GM04504 (cell line): ENCODE measurements around the gene MRGPRX1.
"Not testable (repeated sequence)": the region's sequence is repeated elsewhere in the genome, so short reads cannot be mapped to it uniquely, and the experiment has no call there.

Source experiments
- DNase-seq: peaks from one replicate; pipeline ENCODE4 v3.0.0-alpha.2; 2012; ENCODE audit warnings: low read depth

MRGPRX1 gene

GRCh38 chr11:18939314-18939713 is at the start of gene MRGPRX1:
Gene MRGPRX1 (minus strand): TSS chr11:18939414. CDS start chr11:18934784, 4,630 bp downstream.
- DNase-seq, result no peak

GRCh38 chr11:18987454-18988231 is 48.4 kb upstream of the MRGPRX1 start:
- DNase-seq, result no peak

- DNase-seq, result no peak
Observed at GRCh38 chr11:18986744-18987143, 47.5 kb upstream of the MRGPRX1 start.

DNA sequence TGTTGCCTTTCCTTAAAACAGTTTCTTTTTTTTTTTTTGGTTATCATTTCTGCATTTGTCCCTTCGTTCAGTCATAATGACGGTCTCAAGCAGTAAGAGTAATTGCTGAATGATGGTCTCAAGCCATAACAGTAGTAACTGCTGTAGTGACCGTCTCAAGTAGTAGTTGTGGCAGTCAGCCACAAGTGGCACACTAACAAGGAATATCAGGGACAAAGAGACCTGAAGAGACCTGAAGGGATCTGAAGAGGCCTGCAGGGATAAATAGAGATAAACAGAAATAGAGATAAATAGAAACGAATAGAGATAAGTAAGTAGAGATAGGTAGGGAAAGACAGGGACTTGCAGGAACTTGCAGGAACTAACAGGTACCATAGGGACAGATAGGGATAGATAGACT is 42.7 kb upstream of the MRGPRX1 start:
- DNase-seq, result no peak

DNA sequence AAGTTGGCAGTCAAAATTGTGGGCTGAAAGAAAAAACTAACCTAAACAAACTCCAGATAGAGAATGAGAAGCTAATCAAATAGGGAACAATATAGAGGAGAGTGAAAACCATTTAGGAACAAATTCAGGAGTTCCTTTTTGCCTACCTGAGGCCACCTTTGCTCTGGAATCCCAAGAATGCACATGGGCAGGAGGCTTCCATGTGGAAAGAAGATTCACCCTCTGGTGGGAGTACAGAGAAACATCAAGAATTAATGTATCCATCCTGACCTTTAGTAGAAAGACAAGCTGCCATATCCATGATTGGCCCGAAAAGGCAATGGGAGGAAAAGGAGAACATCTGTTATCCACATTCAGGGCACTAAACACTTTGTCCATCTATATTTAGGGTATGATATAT is 35.0 kb upstream of the MRGPRX1 start:
- no peak for DNase-seq

- no peak for DNase-seq
Observed at GRCh38 chr11:18972336-18972735, 33.1 kb upstream of the MRGPRX1 start.

DNA sequence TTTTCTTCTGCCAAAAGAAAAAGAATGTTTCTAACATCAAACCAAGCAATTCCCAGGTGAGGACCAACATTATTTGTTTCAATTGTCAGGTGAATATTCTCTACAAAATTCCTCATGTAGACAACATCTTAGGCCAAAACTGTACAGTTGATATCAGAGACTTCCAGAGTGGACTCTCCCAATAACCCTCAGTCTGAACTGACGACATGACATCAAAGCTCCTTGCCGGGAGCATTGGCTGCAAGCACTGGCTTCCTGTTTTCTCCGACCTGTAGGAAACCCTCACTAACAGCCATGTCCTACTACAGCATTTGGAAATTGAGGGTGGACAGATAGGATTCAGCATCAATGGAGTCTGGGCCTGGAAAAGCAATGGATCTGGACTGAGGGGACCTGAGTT is 30.5 kb upstream of the MRGPRX1 start:
- no peak for DNase-seq

DNA sequence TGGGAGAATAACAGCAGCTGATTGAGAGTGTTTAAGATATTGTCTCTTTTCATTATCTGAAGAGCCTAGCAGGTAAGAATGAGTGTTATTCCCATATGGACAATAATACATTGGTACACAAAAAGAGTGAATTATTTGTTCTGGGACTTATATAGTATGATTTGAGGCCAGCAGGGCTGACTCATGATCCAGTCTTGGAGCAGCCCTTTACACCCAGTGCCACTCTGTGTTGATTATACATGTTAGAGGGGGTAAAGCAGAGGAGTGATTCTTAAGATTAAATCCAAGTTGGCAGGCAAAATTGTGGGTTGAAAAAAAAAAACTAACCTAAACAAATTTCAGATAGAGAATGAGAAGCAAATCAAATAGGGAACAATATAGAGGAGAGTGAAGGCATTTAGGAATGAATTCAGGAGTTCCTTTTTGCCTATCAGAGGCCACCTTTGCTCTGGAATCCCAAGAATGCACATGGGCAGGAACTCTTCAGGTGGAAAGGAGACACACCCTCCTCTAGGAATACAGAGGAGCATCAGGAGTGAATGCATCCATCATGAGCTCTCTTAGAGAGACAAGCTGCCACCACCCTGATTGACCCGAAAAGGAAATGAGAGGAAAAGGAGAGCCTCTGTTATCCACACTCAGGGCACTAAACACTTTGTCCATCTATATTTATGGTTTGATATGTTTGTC is 19.2 kb upstream of the MRGPRX1 start:
- DNase-seq, result no peak

- no peak for DNase-seq
Observed at GRCh38 chr11:18956630-18957029, 17.4 kb upstream of the MRGPRX1 start.

DNA sequence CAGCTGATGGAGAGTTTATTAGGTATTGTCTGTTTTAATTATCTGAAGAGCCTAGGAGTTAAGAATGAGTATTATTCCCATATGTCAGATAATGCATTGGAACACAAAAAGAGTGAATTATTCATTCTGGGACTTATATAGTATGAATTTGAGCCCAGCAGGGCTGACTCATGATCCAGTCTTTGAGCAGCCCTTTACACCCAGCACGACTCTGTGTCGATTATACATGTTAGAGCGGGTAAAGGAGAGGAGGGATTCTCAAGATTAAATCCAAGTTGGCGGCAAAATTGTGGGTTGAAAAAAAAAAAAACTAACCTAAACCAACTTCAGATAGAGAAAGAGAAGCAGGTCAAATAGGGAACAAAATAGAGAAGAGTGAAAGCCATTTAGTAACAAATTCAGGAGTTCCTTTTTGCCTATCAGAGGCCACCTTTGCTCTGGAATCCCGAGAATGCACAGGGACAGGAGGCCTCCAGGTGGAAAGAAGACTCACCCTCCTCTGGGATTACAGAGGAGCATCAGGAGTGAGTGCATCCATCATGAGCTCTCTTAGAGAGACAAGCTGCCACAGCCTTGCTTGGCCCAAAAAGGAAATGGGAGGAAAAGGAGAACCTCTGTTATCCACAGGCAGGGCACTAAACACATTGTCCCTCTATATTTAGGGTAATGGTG is 3.1 kb downstream of the MRGPRX1 start:
- DNase-seq, result no peak

DNA sequence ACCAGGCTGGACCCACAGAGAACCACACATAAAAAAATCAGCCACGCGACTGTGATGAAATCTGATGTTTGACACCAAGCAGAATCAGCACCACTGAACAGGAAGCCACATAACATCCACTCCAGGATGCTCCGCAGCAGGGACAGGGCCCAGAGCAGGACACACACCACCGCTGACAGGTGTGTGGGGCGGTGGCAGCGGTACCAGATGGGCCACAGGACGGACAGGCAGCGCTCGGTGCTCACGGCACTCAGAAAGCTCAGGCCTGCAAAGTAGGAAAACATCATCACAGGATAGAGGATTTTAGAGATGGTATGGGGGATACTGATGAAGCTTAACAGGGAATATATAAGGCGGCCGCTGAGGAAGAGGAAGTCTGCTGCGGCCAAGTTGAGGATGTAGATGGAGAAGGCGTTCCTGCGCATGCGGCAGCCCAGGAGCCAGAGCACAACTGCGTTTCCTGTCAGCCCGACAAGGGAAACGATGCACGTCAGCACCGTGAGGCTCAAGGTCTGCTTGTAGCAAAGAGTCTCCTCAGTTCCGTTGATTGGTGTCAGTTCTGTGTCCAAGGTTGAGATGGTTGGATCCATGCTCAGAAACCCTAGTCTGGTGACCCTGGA is 4.9 kb downstream of the MRGPRX1 start:
- DNase-seq, result no peak

DNA sequence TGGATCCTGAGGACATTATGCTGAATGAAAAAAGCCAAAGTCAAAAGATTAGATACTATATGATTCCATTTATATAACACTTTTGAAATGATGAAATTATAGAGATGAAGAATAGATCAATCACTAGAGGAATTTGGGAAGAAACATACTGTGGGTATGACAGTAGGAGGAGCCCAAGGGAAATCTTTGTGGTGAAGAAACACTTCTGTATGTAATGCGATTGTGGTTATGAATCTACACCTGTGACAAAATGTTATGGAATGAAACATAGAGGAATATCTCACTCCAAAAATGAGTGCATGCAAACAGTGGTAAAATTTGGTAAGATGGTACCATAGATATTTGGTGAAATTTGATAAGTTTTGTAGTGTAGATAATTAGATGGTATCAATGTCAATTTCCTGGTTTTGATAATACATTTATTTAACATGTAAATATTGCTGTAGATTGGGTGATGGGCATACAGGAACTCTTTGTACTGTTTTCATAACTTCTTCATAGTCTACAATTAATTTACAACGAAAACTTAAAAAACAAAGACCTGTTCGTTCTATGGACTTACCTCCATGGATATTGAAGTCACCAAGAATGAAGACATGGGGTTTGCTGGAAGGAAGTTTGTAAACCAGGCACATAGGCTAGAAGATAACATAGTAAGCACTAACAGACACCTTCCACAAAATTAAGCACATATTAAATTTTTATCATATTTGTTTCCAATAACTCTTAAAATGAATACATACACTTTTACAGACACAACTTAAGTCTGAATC is 11.5 kb downstream of the MRGPRX1 start:
- no peak for DNase-seq

DNA sequence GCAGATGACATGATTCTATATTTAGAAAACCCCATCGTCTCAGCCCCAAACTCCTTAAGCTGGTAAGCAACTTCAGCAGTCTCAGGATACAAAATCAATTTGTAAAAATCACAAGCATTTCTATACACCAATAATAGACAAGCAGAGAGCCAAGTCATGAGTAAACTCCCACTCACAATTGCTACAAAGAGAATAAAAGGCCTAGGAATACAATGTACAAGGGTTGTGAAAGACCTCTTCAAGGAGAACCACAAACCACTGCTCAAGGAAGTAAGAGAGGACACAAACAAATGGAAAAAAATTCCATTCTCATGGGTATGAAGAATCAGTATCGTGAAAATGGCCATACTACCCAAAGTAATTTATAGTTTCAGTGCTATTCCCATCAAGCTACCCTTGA is 13.8 kb downstream of the MRGPRX1 start:
- not testable (repeated sequence) for DNase-seq

DNA sequence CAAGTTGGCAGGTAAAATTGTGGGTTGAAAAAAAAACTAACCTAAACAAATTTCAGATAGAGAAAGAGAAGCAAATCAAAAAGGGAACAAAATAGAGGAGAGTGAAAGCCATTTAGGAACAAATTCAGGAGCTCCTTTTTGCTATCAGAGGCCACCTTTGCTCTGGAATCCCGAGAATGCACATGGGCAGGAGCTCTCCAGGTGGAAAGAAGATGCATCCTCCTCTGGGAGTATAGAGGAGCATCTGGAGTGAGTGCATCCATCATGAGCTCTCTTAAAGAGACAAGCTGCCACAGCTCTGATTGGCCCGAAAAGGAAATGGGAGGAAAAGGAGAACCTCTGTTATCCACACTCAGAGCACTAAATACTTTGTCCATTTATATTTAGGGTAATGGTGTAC is 26.3 kb downstream of the MRGPRX1 start:
- DNase-seq, result no peak

GRCh38 chr11:18907391-18907790 is 31.8 kb downstream of the MRGPRX1 start:
- DNase-seq, result no peak

- DNase-seq, result not testable (repeated sequence)
Observed at GRCh38 chr11:18900637-18901036, 38.6 kb downstream of the MRGPRX1 start.

DNA sequence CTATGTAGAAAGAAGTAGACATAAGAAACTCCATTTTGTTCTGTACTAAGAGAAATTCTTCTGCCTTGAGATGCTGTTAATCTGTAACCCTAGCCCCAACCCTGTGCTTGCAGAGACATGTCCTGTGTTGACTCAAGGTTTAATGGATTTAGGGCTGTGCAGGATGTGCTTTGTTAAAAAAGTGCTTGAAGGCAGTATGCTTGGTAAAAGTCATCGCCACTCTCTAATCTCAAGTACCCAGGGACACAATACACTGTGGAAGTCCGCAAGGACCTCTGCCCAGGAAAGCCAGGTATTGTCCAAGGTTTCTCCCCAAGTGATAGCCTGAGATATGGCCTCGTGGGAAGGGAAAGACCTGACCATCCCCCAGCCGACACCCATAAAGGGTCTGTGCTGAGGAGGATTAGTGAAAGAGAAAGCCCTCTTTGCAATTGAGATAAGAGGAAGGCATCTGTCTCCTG is 39.0 kb downstream of the MRGPRX1 start:
- DNase-seq, result not testable (repeated sequence)

GRCh38 chr11:18891712-18892111 is 47.5 kb downstream of the MRGPRX1 start:
- not testable (repeated sequence) for DNase-seq

DNA sequence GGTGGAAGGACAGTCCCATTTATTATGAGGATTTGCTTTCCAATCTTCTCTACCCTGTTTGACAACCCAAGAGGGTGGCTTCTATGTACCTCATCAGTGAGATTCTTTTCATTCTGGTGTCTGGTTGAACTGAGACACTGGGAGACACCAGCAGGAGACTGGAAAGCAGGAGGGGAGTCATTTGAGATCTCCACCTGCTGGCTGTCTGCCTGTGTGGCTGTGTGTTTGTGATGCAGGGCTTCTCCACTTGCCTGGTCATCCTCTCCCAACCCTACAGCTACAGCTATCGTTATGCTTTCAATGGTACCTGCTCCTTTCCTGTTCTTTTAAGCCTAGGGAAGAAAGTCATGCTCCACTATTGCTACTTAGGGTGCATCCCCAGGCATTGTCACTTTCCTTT is 48.6 kb downstream of the MRGPRX1 start:
- DNase-seq, result no peak
